GM19099 (cell line): Measurements from ENCODE around the gene KIF2A.

Source experiments
- POLR2A ChIP-seq: IDR thresholded peaks from 3 replicates; pipeline ENCODE4 v1.6.1; 2011; ENCODE audit warnings: low read depth; ENCODE audit not compliant: insufficient read length; ENCODE audit errors: extremely low read depth

The KIF2A gene

DNA sequence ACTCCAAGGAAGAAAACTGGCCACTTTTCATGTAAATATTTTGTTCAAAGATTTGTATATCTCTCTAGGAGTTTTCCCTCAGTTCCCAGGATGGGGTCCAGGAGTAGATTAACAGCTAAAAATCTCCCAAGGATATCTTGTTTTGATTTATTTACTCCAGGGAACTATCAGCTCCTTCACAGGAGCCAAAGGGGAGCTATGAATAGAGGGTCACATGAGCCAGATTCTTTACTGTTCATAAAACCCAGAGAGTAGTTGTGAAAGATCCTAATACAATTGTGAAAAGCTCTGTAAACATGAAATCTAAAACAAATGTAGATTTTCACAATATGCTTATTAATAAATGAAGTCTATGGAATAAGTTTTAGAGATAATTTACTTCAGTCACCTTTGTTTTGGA is 80.8 kb downstream of the KIF2A start:
- no peak for TF ChIP-seq POLR2A

DNA sequence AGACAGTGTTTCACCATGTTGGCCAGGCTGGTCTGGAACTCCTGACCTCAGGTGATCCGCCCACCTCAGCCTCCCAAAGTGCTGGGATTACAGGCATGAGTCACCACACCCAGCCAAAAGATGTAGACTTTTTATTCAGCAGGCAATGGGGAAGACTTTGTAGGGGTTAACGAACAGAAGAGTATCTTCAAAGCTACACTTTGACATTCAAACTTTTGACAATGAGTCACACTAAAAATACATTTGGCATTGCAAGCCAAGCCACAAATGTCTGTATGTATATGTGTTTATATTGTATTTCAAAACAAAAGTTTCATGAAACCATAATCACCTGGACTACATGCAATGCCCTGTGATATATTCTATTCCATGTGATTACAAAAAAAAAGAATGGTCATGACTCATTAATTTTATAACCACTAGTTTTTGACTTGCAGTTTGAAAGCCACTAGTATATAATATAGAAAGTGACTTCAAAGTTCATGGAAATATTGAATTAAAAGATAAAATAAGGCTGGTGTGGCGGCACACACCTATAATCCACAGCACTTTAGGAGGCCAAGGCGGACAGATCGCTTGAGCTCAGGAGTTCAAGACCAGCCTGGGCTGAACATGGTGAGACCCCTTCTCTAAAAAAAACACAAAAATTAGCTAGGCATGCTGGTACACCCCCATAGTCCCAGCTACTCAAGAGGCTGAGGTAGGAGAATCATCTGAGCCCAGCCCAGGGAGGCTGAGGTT is 89.4 kb downstream of the KIF2A start:
- TF ChIP-seq POLR2A, result no peak

DNA sequence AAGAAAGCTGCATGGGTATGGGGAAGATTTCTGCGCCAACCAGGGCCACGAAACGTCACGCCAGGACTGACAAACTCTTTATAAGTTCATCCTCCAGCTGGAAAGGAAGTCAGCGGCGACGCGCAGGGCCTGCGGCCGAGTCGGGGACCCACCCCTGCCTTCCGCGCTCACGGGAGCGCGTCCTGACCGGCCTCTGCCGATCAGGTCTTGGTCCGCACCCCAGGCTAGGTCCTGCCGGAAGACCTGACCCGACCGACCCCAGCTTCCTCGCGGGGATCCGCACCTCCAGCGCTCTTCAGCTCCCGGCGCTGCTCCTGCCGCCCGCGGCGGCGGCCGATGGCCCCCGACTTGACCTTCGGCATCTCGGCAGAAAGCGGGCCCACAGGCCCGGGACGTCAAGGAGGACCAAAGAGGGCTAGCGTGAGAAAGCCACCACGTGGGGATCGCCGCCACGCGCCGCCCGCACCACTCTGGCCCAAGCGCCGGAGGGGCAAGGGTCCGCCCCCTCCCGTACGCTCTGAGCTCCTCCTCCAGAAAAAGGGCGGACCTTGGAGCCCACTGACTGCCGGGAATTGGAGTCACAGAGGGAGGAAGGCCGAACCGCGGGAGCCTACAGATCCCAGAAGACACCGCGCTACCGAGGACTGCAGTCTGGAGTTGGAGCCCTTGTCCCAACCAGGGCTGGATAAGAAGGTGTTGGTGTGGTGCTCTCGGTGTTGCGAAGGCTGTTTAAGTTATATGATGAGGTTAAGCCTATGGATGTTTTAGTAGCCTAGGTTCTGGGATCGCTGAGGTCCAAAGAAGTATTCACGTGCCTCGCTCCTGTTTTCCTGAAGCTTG is 97.6 kb downstream of the KIF2A start, which contains the start of gene DIMT1:
TSS of gene DIMT1 (minus strand) at position 495 of the 840 bp plus-strand sequence. CDS start at position 362, 133 bp downstream.
- peak; percentile 92 for TF ChIP-seq POLR2A

DNA sequence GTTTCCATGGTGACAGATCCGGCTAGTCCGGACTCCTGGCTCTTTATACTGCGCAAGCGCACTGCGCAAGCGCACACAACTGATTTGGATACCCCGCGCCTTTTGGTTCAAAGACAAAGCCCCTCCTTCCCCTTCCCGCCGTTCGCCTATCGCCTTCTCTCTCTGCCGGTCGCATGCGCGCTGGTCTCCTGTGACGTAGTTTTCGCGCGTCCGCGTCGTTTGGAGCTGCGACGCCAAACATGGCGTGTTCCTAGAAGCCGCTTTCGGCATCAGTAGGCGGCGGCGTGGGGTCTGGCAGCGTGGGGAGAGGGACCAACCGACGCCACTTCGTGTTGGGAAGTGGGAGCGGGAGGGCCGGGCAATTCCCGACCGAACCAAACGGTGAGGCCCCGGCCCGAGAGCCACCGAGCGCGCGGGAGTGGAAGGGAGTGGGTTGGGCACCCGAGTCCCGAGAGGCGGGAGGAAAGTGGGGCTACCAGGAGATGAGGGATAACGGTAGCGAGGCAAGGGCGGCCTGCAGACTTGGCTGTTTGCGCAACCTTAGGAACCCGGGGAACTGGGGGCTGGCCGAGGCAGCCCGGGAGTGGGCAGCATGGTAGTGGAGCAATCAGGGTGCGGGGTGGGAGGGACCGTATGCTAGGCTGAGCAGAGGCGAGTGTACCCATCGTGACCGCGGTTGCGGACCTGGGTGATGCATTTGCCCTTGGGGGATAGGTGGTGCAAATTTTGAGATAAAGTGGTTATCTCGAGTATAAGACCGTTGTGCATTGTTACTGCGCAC is 106.7 kb downstream of the KIF2A start, which contains the start of gene IPO11:
TSS of gene IPO11 (plus strand) at position 215 of the 781 bp plus-strand sequence. CDS start 24,517 bp downstream, outside the sequence.
- TF ChIP-seq POLR2A, result peak; percentile 90

DNA sequence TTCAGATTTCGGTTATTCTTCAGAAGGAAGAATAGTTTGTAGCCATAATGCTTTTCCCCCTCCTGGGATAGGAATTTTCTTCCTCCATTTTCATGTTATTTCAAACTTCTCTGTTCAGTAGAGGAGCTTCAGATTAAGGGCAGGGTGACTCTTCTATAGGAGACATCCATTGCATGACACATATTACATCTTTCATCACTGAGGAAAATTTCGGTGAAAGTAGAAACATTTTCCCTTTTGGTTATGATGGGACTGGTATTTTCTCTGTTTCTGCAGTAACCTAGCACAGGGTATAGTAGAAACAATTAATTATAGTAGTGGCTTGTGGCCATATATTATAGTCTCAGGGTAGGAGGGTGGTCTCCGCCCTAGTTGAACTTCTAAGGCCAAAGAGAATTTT is 107.7 kb downstream of the KIF2A start:
- TF ChIP-seq POLR2A, result no peak

DNA sequence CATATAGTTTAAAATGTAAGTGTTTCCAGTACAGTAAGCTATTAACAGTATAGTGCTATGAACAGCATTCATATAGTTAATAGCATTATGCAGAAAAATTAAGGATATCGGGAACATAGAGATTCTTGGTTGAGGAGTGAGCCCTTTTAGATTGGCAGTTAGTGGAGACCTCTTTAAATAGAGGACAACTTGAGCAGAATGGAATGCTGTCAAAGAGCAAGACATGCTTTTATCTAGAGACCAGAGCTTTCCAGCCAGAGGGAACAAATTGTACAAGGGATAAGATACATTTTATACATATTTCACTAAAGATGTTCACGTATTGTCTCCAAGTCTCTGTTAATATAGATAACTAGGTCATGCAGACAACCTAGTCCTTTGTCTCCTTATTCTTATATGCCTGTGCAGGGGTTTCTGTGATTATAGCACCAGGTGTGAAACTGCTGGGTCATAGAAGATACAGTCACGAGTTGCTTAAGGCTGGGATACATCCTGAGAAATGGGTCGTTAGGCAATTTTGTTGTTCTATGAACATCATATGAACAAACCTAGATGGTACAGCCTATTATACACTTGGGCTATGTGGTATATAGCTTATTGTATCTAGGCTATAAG is 112.6 kb downstream of the KIF2A start:
- TF ChIP-seq POLR2A, result no peak

DNA sequence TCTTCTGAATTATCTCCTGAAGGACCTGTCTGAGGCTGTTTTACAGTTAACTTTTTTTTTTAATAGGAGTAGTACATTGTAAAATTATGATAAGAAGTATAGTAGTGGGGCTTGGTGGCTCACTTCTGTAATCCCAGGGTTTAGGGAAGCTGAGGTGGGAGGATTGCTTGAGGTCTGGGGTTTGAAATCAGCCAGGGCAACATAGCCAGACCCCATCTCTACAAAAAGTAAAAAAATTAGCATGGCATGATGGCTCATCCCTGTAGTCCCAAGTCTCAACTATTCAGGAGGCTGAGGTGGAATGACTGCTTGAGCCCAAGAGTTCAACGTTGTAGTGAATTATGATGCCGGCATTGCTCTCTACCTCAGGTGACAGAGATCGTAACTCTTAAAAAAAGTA is 113.6 kb downstream of the KIF2A start:
- no peak for TF ChIP-seq POLR2A

DNA sequence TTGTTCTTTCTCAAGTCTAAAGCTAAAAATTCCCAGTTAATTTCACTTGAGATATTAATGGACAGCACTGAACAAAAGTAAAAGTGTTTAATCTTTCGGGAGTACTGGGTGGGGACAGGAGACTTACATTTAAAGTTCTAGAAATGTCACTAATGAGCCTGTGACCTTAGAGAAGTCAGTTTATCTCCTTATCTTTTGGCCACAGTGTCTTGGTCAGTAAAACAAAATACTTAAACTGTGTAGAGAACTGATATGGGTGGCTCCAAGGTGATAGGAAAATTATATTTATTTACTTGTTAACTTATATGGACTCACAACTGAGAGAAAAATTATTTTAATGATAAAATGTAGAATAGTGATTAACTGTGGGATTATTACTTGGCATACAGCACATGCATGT is 115.4 kb downstream of the KIF2A start:
- no peak for TF ChIP-seq POLR2A

DNA sequence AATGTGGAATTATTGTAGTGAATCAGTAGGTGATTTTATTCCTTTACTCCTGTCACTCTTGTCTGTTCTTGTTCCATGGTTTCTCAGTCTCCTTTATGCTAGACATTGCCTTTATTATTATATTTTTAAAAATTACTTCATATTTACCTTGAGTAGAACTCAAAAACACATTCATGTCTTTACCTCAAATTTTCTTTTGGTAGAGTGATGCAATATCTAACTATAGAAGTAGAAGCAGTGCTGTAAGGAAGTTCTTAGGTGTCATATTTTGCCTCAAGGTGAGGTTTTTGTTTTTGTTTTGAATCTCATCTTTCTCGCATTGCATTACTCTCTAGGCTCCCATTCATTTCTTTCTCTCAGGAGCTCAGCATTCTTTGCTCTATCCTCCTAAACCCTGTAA is 118.8 kb downstream of the KIF2A start:
- TF ChIP-seq POLR2A, result no peak

DNA sequence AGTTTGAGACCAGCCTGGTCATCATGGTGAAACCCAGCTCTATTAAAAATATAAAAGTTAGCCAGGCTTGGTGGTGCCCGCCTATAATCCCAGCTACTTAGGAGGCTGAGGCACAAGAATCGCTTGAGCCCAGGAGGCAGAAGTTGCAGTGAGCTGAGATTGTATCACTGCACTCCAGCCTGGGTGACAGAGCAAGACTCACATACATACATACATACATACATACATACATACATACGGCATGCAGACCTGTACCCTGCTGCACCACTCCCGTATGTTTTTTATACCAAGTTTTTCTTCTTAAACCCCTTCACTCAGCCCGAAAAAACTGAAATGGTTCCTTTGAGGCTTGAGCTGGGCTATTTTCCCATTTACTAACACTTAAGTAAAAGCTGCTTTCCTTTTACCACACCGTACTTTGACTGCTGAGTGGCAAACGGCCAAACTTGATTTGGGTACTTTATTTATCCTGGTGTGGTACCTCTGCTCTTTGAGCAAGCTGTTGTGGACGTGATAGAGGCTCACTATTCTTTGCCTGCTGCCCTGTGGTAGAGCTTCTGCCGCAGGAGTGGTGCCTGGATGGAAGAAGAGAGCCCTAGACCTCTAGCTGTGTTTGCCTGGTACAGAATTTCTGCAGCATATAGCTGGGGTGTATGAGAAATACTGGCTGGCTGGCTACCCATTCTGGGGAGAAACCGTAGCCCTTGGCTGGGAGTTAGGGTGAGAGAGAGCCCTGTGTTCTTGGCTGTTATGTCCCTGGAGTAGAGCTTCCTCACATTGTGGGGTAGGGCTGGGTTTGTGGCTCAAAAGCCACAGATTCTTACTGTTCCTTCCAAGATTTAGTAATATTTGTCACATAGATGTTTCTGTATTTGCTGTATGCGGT is 126.0 kb downstream of the KIF2A start:
- TF ChIP-seq POLR2A, result no peak

DNA sequence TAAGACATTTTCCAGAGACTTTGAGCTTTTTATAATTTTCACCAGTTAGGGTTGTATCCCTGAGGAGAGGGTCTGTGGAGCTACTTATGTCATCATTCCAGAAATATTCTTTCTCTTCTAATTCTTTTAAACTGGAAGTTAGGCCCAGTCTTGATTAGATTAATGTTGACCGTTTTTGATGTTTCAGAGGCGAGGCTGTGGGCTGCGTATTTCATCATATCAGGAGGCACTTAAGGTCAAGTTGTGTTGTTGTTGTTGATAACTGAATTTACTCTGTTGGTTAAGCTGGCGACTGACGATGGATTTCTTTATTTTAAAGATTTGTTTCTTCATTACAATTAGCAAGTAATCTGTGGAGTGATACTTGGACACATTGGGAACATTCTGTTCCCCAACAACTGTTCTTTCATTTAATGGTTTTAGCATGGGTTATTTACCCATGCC is 126.6 kb downstream of the KIF2A start:
- TF ChIP-seq POLR2A, result no peak
